ENCODE measurements around the gene COL23A1. TPM values are rescaled to one million over a fixed set of nuclear protein-coding genes. Genes with fewer than 3 reads are reported as not detected.
A peak's percentile ranks its signal among the peaks of the same experiment; 100 is the strongest.

The COL23A1 gene
- total and polyA plus RNA-seq, 2 of the 13 experiments (the other 11 are each of a cell fraction or from before 2014, with no cell fraction given), result not detected

GRCh38 chr5:178204182-178204934 is 385.8 kb downstream of the COL23A1 start, which contains the start of gene HNRNPAB (continued):
- TF ChIP-seq MLX (CRISPR knock-in tag; IDR thresholded peaks at IDR 0.05), result no peak
- peak; percentile 79 for TF ChIP-seq XRCC5 (optimal IDR thresholded peaks at IDR 0.05; ENCODE audit: low read length)
- peak; percentile 94 for TF ChIP-seq ZNF883 (CRISPR knock-in tag; IDR thresholded peaks at IDR 0.05; ENCODE audit: not compliant biosample characterization)
- no peak for TF ChIP-seq SRF (IDR thresholded peaks at IDR 0.05; ENCODE audit: low read depth, low read length)
- no peak for TF ChIP-seq ZNF562 (CRISPR knock-in tag; IDR thresholded peaks at IDR 0.05; ENCODE audit: borderline replicate concordance)
- peak; percentile 93 for TF ChIP-seq UBTF (CRISPR knock-in tag; IDR thresholded peaks at IDR 0.05)
- TF ChIP-seq ZNF256 (CRISPR knock-in tag; conservative IDR thresholded peaks at IDR 0.05), result peak; percentile 86
- no peak for TF ChIP-seq ZNF512 (CRISPR knock-in tag; IDR thresholded peaks at IDR 0.05)
- TF ChIP-seq ZSCAN9 (CRISPR knock-in tag; IDR thresholded peaks at IDR 0.05; ENCODE audit: borderline replicate concordance), result peak; percentile 59
- TF ChIP-seq AHR (CRISPR knock-in tag; IDR thresholded peaks at IDR 0.05), result peak; percentile 92; the same call in 1 of the 2 replicates
- TF ChIP-seq SNAPC4 (CRISPR knock-in tag; IDR thresholded peaks at IDR 0.05), result no peak
- TF ChIP-seq ZNF333 (CRISPR knock-in tag; IDR thresholded peaks at IDR 0.05; ENCODE audit: borderline replicate concordance), result 0 out of 2 replicates have a peak, but pooled peaks have one; percentile 57
- no peak for TF ChIP-seq FUBP1 (CRISPR knock-in tag; IDR thresholded peaks at IDR 0.05; ENCODE audit: borderline replicate concordance)
